Measurements from ENCODE around the gene MYO7B.

DNA sequence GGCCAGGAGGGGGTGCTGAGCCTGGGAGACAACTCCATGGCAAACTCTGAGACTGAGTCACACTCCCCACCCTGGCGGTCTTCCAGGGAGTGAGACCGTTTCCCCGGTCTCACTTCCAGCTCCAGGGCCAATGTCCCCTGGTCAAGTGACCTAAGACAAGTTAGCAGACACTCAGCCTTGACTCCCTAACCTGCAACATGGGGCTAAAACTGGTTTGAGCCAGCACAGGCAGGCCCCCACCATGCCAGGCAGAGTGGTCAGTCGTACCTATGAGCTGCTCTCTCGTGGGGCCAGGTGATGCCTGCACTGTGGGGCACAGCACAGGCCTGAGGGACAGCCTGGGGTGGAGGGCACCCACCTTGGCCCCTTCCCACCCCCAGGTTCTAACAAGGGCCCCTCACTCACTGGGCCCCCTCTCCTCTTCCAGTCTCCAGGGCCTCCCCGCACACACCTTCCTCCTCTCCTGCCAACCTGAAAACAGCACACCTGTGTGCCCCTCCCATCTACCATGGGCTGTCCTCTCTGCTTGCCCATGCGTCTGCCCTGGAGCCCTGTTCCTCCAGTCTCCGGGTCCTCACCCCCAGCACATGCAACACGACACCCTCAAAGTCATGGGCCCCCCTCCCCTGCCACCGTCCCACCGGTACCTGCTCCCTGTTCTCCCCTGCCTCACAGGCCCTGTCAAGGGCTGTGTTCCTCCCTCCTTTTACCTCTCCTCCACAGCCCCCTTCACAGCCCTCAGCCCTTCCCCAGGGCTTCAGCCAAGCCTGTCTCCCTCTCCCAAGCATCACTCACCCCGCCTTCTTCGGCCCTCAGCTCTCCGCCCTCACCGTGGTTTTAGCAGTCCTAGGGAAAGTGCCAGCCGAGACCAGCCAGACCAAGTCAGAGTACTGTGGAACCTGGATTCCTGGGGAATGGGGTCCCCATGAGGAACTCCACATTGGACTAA lies 112.0 kb downstream of the MYO7B start:
- no peak for TF ChIP-seq POLR2A (IDR thresholded peaks at IDR 0.05)
- TF ChIP-seq, protein P1, sequence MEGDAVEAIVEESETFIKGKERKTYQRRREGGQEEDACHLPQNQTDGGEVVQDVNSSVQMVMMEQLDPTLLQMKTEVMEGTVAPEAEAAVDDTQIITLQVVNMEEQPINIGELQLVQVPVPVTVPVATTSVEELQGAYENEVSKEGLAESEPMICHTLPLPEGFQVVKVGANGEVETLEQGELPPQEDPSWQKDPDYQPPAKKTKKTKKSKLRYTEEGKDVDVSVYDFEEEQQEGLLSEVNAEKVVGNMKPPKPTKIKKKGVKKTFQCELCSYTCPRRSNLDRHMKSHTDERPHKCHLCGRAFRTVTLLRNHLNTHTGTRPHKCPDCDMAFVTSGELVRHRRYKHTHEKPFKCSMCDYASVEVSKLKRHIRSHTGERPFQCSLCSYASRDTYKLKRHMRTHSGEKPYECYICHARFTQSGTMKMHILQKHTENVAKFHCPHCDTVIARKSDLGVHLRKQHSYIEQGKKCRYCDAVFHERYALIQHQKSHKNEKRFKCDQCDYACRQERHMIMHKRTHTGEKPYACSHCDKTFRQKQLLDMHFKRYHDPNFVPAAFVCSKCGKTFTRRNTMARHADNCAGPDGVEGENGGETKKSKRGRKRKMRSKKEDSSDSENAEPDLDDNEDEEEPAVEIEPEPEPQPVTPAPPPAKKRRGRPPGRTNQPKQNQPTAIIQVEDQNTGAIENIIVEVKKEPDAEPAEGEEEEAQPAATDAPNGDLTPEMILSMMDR (IDR thresholded peaks at IDR 0.05), result no peak
- no peak for TF ChIP-seq EP300 (IDR thresholded peaks at IDR 0.05)
- no peak for TF ChIP-seq POLR2AphosphoS5 (IDR thresholded peaks at IDR 0.05)

Measured in gastroesophageal sphincter (tissue), 3 donors.